Endodermal cell (in vitro differentiated cells): ENCODE results near the gene YPEL4. TPM values are rescaled to one million over a fixed set of nuclear protein-coding genes. Genes with fewer than 3 reads are reported as not detected.
A peak's percentile ranks its signal among the peaks of the same experiment; 100 is the strongest.

Experiments
- DNase-seq: peaks from one replicate; pipeline ENCODE4 v3.0.0-alpha.2; 2017
- H3K27ac ChIP-seq: 2 replicates; pipeline ENCODE4 v1.5.1; 2013; ENCODE audit warnings: mild to moderate bottlenecking, low read depth, low read length, moderate library complexity
- H3K27me3 ChIP-seq: 2 replicates; pipeline ENCODE4 v1.6.1; 2013; ENCODE audit warnings: mild to moderate bottlenecking, low read length, moderate library complexity; ENCODE audit not compliant: insufficient read depth, control insufficient read depth, poor library complexity, severe bottlenecking
- H3K36me3 ChIP-seq: 2 replicates; pipeline ENCODE4 v1.7.0; 2013; ENCODE audit warnings: mild to moderate bottlenecking, low read length, moderate library complexity; ENCODE audit not compliant: control insufficient read depth, insufficient read depth
- H3K4me1 ChIP-seq: one replicate; pipeline ENCODE4 v1.7.0; 2013; ENCODE audit warnings: low read length; ENCODE audit not compliant: control insufficient read depth, insufficient read depth
- H3K4me3 ChIP-seq: 2 replicates; pipeline ENCODE4 v1.5.1; 2013; ENCODE audit warnings: mild to moderate bottlenecking, low read length, moderate library complexity
- H3K9ac ChIP-seq: 2 replicates; pipeline ENCODE4 v1.6.1; 2013; ENCODE audit warnings: mild to moderate bottlenecking, low read length, moderate library complexity; ENCODE audit not compliant: poor library complexity, severe bottlenecking; ENCODE audit errors: extremely low read depth
- H3K9me3 ChIP-seq: 2 replicates; pipeline ENCODE4 v1.6.1; 2013; ENCODE audit warnings: mild to moderate bottlenecking, low read length, moderate library complexity; ENCODE audit not compliant: control insufficient read depth
- H3K27ac Mint-ChIP-seq: 2 replicates; pipeline ENCODE4 v1.8.0; 2020; ENCODE audit warnings: mixed read lengths
- H3K27me3 Mint-ChIP-seq: 2 replicates; pipeline ENCODE4 v1.8.0; 2021; ENCODE audit warnings: mild to moderate bottlenecking, mixed read lengths; ENCODE audit not compliant: insufficient read depth
- H3K36me3 Mint-ChIP-seq: 2 replicates; pipeline ENCODE4 v1.8.0; 2020; ENCODE audit warnings: low read depth, mixed read lengths
- H3K4me1 Mint-ChIP-seq: 2 replicates; pipeline ENCODE4 v1.8.0; 2020; ENCODE audit warnings: mixed read lengths
- H3K4me3 Mint-ChIP-seq: 2 replicates; pipeline ENCODE4 v1.8.0; 2020; ENCODE audit warnings: mild to moderate bottlenecking, moderate library complexity, mixed read lengths
- H3K9me3 Mint-ChIP-seq: 2 replicates; pipeline ENCODE4 v1.8.0; 2020; ENCODE audit warnings: mild to moderate bottlenecking, mixed read lengths
- CTCF ChIP-seq: fragments of 200-600 bp; sonication (generic); conservative IDR thresholded peaks from 2 replicates; pipeline ENCODE4 v1.5.0; 2021; ENCODE audit warnings: antibody characterized with exemption, mild to moderate bottlenecking
- WGBS, 2 experiments: methylation state at CpG; one replicate each; pipeline versions ENCODE4 v1.1.5 to v1.1.7; 2013; ENCODE audit warnings: missing lambda C conversion rate in 2 of 2, mixed read lengths in 1 of 2; ENCODE audit not compliant: insufficient coverage in 1 of 2, insufficient read length in 1 of 2; 5-methylcytosine and 5-hydroxymethylcytosine counted together
- total RNA-seq, 2 donors: library from RNA; stranded (reverse); fragmentation: NEBNext Ultra II Directional in 1 of 2; extraction: Animal tissue kit (Norgen Biotek cat#: 25700) in 1 of 2; gene quantifications; 2 replicates in 1 of 2; 3 replicates in 1 of 2; pipeline ENCODE4 v1.2.1, GENCODE V29; 2021

YPEL4 gene
- total RNA-seq, 2 donors from 2014 or later: not detected

DNA sequence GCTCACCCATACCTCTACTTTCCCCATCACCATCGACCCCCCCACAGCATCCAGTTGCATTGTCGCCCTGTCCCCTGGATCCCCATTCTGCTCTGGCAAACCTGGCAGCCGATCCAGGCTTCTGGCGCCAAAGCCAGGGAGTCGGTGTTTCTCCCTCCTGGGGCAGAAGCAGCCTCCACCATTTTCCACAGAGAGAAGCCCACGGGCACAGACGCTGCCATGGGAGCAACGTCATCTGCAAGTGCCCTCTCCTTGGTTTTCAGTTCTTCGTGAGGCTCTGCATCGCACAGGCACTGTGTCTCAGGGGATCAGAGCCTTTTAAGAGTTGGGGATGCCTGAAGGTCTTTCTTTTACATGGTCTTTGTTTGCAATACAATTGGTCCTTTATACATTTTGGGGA, 2.3 kb downstream of the YPEL4 start:
- H3K27ac Mint-ChIP-seq: peak overlapping the region; percentile 71
- no peaks in the 10 kb centered on the region for H3K27me3 ChIP-seq
- no peak for TF ChIP-seq CTCF
- peak; percentile 76 for DNase-seq
- peak overlapping the region; percentile 15 for H3K4me3 ChIP-seq
- H3K27me3 Mint-ChIP-seq: peaks cover 2% of the 10 kb centered on the region
- peaks cover 74% of the 10 kb centered on the region for H3K4me1 Mint-ChIP-seq
- H3K36me3 Mint-ChIP-seq: peaks cover 15% of the 10 kb centered on the region
- no peaks in the 10 kb centered on the region for H3K9me3 ChIP-seq
- peaks cover 26% of the 10 kb centered on the region for H3K36me3 ChIP-seq
- H3K4me1 ChIP-seq: peaks cover 41% of the 10 kb centered on the region
- no peak overlapping the region for H3K27ac ChIP-seq
- 0 to 4% methylated on average over 5 to 10 of the region's 10 CpGs for WGBS, 2 experiments
- H3K4me3 Mint-ChIP-seq: peak overlapping the region; percentile 43
- no peak overlapping the region for H3K9ac ChIP-seq
- no peaks in the 10 kb centered on the region for H3K9me3 Mint-ChIP-seq

DNA sequence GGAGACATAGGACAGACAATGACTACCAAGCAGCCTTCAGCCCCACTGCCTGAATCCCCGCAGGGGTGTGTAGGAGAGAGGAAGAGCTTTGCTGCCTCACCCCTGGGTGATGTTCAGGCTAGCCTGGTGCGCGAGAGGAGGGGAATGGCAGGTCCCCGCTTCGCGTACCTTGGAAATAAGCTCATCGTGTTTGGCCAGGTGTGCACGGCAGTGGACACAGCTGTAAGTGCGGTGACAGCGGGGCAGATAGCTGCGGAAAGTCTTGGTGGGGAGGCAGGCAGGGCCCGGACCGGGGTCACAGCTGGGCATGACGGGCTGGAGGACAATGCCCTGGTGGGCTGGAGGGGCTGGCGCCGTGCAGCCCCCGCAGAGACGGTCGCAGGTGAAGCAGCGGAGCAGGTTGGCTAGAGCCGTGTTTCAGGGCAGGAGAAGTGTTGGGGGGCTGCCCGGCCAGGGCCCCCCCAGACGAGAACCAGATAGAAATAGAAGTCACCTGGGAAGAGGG, 2.9 kb downstream of the YPEL4 start:
- no peaks in the 10 kb centered on the region for H3K9me3 Mint-ChIP-seq
- peak overlapping the region; percentile 43 for H3K4me3 Mint-ChIP-seq
- Histone ChIP-seq H3K36me3 (peaks cover 31% of the 10 kb centered on the region), H3K27ac (no peak overlapping the region), H3K9me3 (no peaks in the 10 kb centered on the region), H3K27me3 (no peaks in the 10 kb centered on the region), H3K9ac (no peak overlapping the region), H3K4me3 (no peak overlapping the region), H3K4me1 (peaks cover 41% of the 10 kb centered on the region)
- peaks cover 74% of the 10 kb centered on the region for H3K4me1 Mint-ChIP-seq
- peak; percentile 78 for DNase-seq
- WGBS, 2 experiments: 11 to 12% methylated on average over 7 to 22 of the region's 23 CpGs
- no peaks in the 10 kb centered on the region for H3K27me3 Mint-ChIP-seq
- peak overlapping the region; percentile 71 for H3K27ac Mint-ChIP-seq
- peaks cover 19% of the 10 kb centered on the region for H3K36me3 Mint-ChIP-seq
- TF ChIP-seq CTCF: no peak

DNA sequence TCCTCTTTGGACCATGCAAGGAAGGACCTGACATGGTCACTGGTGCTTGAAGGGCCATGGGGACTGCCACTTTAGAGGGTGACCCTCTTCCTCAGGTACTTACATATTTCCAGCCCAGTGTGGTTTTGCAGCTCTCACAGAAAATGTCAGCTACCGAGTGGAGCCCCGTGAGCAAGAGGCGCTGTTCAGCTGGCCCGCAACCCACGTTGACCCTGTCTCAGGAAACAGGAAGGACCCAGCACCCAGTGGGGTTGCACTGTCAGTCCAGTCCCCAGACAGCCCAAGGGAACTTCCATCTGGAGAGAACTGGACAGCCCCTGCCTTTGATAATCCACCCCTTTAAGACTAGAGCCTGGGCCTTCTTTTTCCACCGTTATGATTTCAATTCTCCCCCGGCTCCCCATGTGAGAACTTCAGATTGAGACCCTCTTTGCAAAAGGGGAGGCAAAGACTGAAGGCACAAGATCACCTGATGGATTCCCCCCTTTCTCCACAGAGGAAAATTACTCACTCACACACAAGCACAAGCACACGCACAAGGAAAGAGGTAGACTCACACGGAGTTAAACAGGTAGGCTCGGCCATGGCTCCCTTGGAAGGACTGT, 3.4 kb downstream of the YPEL4 start:
- H3K27ac ChIP-seq: no peak overlapping the region
- no peaks in the 10 kb centered on the region for H3K27me3 ChIP-seq
- H3K27me3 Mint-ChIP-seq: no peaks in the 10 kb centered on the region

More for the DNA sequence above, 3.4 kb downstream of the YPEL4 start:
- no peak overlapping the region for H3K4me3 ChIP-seq
- TF ChIP-seq CTCF: no peak
- peak; percentile 63 for DNase-seq
- H3K36me3 ChIP-seq: peaks cover 36% of the 10 kb centered on the region
- 62 to 76% methylated on average over 7 to 10 of the region's 10 CpGs for WGBS, 2 experiments
- no peaks in the 10 kb centered on the region for H3K9me3 ChIP-seq
- H3K9me3 Mint-ChIP-seq: no peaks in the 10 kb centered on the region
- no peak overlapping the region for H3K9ac ChIP-seq
- H3K4me1 ChIP-seq: peaks cover 41% of the 10 kb centered on the region
- peaks cover 77% of the 10 kb centered on the region for H3K4me1 Mint-ChIP-seq
- peak overlapping the region; percentile 43 for H3K4me3 Mint-ChIP-seq
- peak overlapping the region; percentile 71 for H3K27ac Mint-ChIP-seq
- peaks cover 25% of the 10 kb centered on the region for H3K36me3 Mint-ChIP-seq
